IMR-90 (cell line): ENCODE results near the gene KIF1A. TPM values are rescaled to one million over a fixed set of nuclear protein-coding genes. Genes with fewer than 3 reads are reported as not detected.
A peak's percentile ranks its signal among the peaks of the same experiment; 100 is the strongest.

ENCODE experiments used
- ATAC-seq: fragments of 200-7000 bp; cut with Tn5 transposase; 2 replicates; pipeline ENCODE4 v1.9.1; 2020; ENCODE audit warnings: low read depth, mild to moderate bottlenecking, moderate library complexity
- BruUV-seq: library from RNA; stranded (reverse); fragments of 400-500 nt; replicated peaks from 2 replicates; lab custom pipeline; 2021; lab: Mats Ljungman, UMichigan
- CTCF ChIA-PET: fragments of 300-600 bp; formaldehyde crosslinking; extraction: SDS; loops from one replicate; lab custom pipeline; 2021; ENCODE audit warnings: antibody characterized with exemption; lab: Yijun Ruan, JAX
- POLR2A ChIA-PET: fragments of 300-600 bp; sonication (Branson Sonifier 250); formaldehyde crosslinking; loops from one replicate; lab custom pipeline; 2022; ENCODE audit warnings: antibody characterized with exemption; ENCODE audit not compliant: unreplicated experiment; lab: Charles Lee
- DNase-seq: peaks from one replicate; pipeline ENCODE4 v3.0.0; 2013
- H2AFZ ChIP-seq: replicated peaks from 2 replicates; pipeline ENCODE3; 2013; ENCODE audit warnings: low read length, mild to moderate bottlenecking; ENCODE audit not compliant: poor library complexity
- H2AK5ac ChIP-seq: 2 replicates; pipeline ENCODE4 v1.6.1; 2013; ENCODE audit warnings: low read depth, low read length, inconsistent platforms
- H2AK9ac ChIP-seq: replicated peaks from 2 replicates; pipeline ENCODE3; 2013; ENCODE audit warnings: mild to moderate bottlenecking, low read depth, low read length, moderate library complexity; ENCODE audit not compliant: poor library complexity
- H2BK120ac ChIP-seq: 2 replicates; pipeline ENCODE4 v1.6.1; 2013; ENCODE audit warnings: low read depth, low read length, inconsistent platforms
- H2BK15ac ChIP-seq: 3 replicates; pipeline ENCODE4 v1.6.1; 2013; ENCODE audit warnings: low read depth, low read length, inconsistent platforms
- H2BK20ac ChIP-seq: 2 replicates; pipeline ENCODE4 v1.6.1; 2013; ENCODE audit warnings: low read depth, mild to moderate bottlenecking, inconsistent platforms, low read length, moderate library complexity
- H2BK5ac ChIP-seq: 2 replicates; pipeline ENCODE4 v1.6.1; 2013; ENCODE audit warnings: mild to moderate bottlenecking, low read depth, low read length, inconsistent platforms; ENCODE audit not compliant: poor library complexity, severe bottlenecking
- H3K14ac ChIP-seq: replicated peaks from 2 replicates; pipeline ENCODE4 v1.6.1; 2013; ENCODE audit warnings: low read depth, low read length, inconsistent platforms
- H3K18ac ChIP-seq: 2 replicates; pipeline ENCODE4 v1.6.1; 2013; ENCODE audit warnings: low read depth, low read length, control low read depth
- H3K23ac ChIP-seq: 2 replicates; pipeline ENCODE4 v1.6.1; 2013; ENCODE audit warnings: low read depth, low read length, inconsistent platforms
- H3K27ac ChIP-seq: 2 replicates; pipeline ENCODE4 v1.5.1; 2013; ENCODE audit warnings: mild to moderate bottlenecking, control low read depth, low read length; ENCODE audit not compliant: insufficient read depth
- H3K27me3 ChIP-seq: 2 replicates; pipeline ENCODE4 v1.6.1; 2013; ENCODE audit warnings: low read length; ENCODE audit not compliant: control insufficient read depth, insufficient read depth
- H3K36me3 ChIP-seq: 2 replicates; pipeline ENCODE4 v1.6.1; 2013; ENCODE audit warnings: low read length, mixed read lengths; ENCODE audit not compliant: control insufficient read depth, insufficient read depth
- H3K4ac ChIP-seq: 2 replicates; pipeline ENCODE4 v1.6.1; 2013; ENCODE audit warnings: low read depth, low read length, inconsistent platforms
- H3K4me1 ChIP-seq: 2 replicates; pipeline ENCODE4 v1.6.1; 2013; ENCODE audit warnings: low read length, mixed read lengths; ENCODE audit not compliant: control insufficient read depth, insufficient read depth
- H3K4me2 ChIP-seq: 2 replicates; pipeline ENCODE4 v1.6.1; 2013; ENCODE audit warnings: low read depth, mild to moderate bottlenecking, control low read depth, low read length, moderate library complexity
- H3K4me3 ChIP-seq: 2 replicates; pipeline ENCODE4 v1.5.1; 2013; ENCODE audit warnings: low read depth, mild to moderate bottlenecking, control low read depth, low read length, moderate library complexity; ENCODE audit not compliant: insufficient read depth
- H3K56ac ChIP-seq: 2 replicates; pipeline ENCODE4 v1.6.1; 2013; ENCODE audit warnings: low read length, inconsistent platforms; ENCODE audit not compliant: insufficient read depth; ENCODE audit errors: extremely low read depth
- H3K79me1 ChIP-seq, 2 experiments: 2 replicates each; pipeline ENCODE4 v1.6.1; 2013; ENCODE audit warnings: low read length in 2 of 2, inconsistent platforms in 1 of 2, low read depth in 1 of 2
- H3K9ac ChIP-seq: 2 replicates; pipeline ENCODE4 v1.6.1; 2013; ENCODE audit warnings: low read depth, low read length, control low read depth
- H3K9me1 ChIP-seq: 2 replicates; pipeline ENCODE4 v1.6.1; 2013; ENCODE audit warnings: low read length, inconsistent platforms; ENCODE audit not compliant: insufficient read depth
- H3K9me3 ChIP-seq: 2 replicates; pipeline ENCODE4 v1.6.1; 2013; ENCODE audit warnings: low read length; ENCODE audit not compliant: control insufficient read depth, insufficient read depth
- H4K20me1 ChIP-seq: 2 replicates; pipeline ENCODE4 v1.6.1; 2013; ENCODE audit warnings: low read length, inconsistent platforms; ENCODE audit not compliant: insufficient read depth
- H4K5ac ChIP-seq: 2 replicates; pipeline ENCODE4 v1.6.1; 2013; ENCODE audit warnings: mild to moderate bottlenecking, low read depth, low read length, control low read depth
- H4K8ac ChIP-seq, 2 experiments: 2 replicates each; pipeline ENCODE4 v1.6.1; 2013; ENCODE audit warnings: low read depth in 2 of 2, low read length in 2 of 2, control low read depth in 1 of 2, inconsistent platforms in 1 of 2
- H4K91ac ChIP-seq: 2 replicates; pipeline ENCODE4 v1.6.1; 2013; ENCODE audit warnings: low read depth, low read length, inconsistent platforms; ENCODE audit not compliant: insufficient read depth
- BHLHE40 ChIP-seq: fragments of 150-350 bp; IDR thresholded peaks from 2 replicates; pipeline ENCODE4 v1.6.1; 2016; ENCODE audit warnings: mild to moderate bottlenecking, low read depth, low read length
- CEBPB ChIP-seq: IDR thresholded peaks from 2 replicates; pipeline ENCODE4 v1.6.1; 2012; ENCODE audit warnings: low read depth, low read length, improper control_type of control experiment
- CHD1 ChIP-seq: IDR thresholded peaks from 2 replicates; pipeline ENCODE4 v1.6.1; 2012; ENCODE audit warnings: low read depth, low read length, improper control_type of control experiment
- CTCF ChIP-seq: conservative IDR thresholded peaks from 2 replicates; pipeline ENCODE4 v1.5.1; 2012; ENCODE audit warnings: mild to moderate bottlenecking, low read depth, low read length, improper control_type of control experiment
- MXI1 ChIP-seq: IDR thresholded peaks from 2 replicates; pipeline ENCODE4 v1.6.1; 2012; ENCODE audit warnings: low read depth, mild to moderate bottlenecking, low read length, moderate library complexity, borderline replicate concordance
- NFE2L2 ChIP-seq: fragments of 150-350 bp; IDR thresholded peaks from 2 replicates; pipeline ENCODE4 v1.6.1; 2016; ENCODE audit warnings: low read depth, mild to moderate bottlenecking, low read length
- RCOR1 ChIP-seq: IDR thresholded peaks from 2 replicates; pipeline ENCODE4 v1.6.1; 2012; ENCODE audit warnings: mild to moderate bottlenecking, low read length, improper control_type of control experiment; ENCODE audit not compliant: insufficient replicate concordance
- SMC3 ChIP-seq: fragments of 150-350 bp; IDR thresholded peaks from 2 replicates; pipeline ENCODE4 v1.6.1; 2016; ENCODE audit warnings: low read depth, mild to moderate bottlenecking, antibody characterized with exemption, low read length, moderate library complexity
- WGBS, 2 experiments: methylation state at CpG; one replicate each; pipeline versions ENCODE4 v1.1.5 to v1.1.7; 2013; ENCODE audit warnings: missing lambda C conversion rate in 2 of 2; ENCODE audit not compliant: insufficient read length in 1 of 2; ENCODE audit errors: extremely low coverage in 2 of 2; 5-methylcytosine and 5-hydroxymethylcytosine counted together
- dilution Hi-C: fragments of 300-500 bp; cut with HindIII; formaldehyde crosslinking; loops from one replicate; pipeline ENCODE4 v1.14.3; 2018; ENCODE audit warnings: low sequenced_read_pairs; ENCODE audit not compliant: unreplicated experiment
- in situ Hi-C: fragments of 300-500 bp; cut with MboI; formaldehyde crosslinking; loops from 3 replicates; pipeline ENCODE4 v1.14.3; 2019; ENCODE audit warnings: low sequenced_read_pairs, inconsistent platforms, mixed read lengths
- intact Hi-C: fragments of 100-400 bp; cut with micrococcal nuclease; formaldehyde crosslinking; loops from 2 replicates; pipeline ENCODE4 v1.10.0; 2022
- polyA plus RNA-seq, 3 experiments: library from polyadenylated mRNA; depleted of rRNA; stranded (reverse); fragments of >200 nt; gene quantifications; 2 replicates each; pipeline ENCODE4 v1.2.3, GENCODE V29; 2012; ENCODE audit warnings: low replicate concordance in 1 of 3
- total RNA-seq: library from RNA; depleted of rRNA; stranded (reverse); fragments of >200 nt; gene quantifications from 2 replicates; pipeline ENCODE4 v1.2.3, GENCODE V29; 2012
- TF ChIP-seq, protein P1 (sequence below): fragments of 150-350 bp; IDR thresholded peaks from 2 replicates; pipeline ENCODE4 v1.6.1; 2017; ENCODE audit warnings: mild to moderate bottlenecking, antibody characterized with exemption, low read length, low read depth

KIF1A gene
- total and polyA plus RNA-seq, 2 of the 4 experiments (the other 2 are of a cell fraction) = under 0.01 TPM; not detected in 1

GRCh38 chr2:240820607-240821428 lies 799 bp upstream of the KIF1A start:
- Histone ChIP-seq H4K20me1 (no peaks in the 10 kb centered on the region; the same call in 1 of the 2 replicates), H3K14ac (no peak overlapping the region), H4K91ac (no peak overlapping the region), H2BK120ac (no peak overlapping the region), H4K8ac (no peak overlapping the region), H3K79me1 (no peaks in the 10 kb centered on the region), H3K23ac (no peak overlapping the region), H4K5ac (no peak overlapping the region), H2AFZ (no peak overlapping the region), H3K4me1 (no peaks in the 10 kb centered on the region), H3K9me1 (no peaks in the 10 kb centered on the region), H3K4me3 (no peak overlapping the region), H3K4me2 (no peak overlapping the region), H2AK5ac (no peak overlapping the region), H3K4ac (no peak overlapping the region), H2AK9ac (no peak overlapping the region), H2BK5ac (no peak overlapping the region), H3K56ac (no peak overlapping the region), H3K27ac (no peak overlapping the region), H3K9me3 (peaks cover 9% of the 10 kb centered on the region), H2BK20ac (no peak overlapping the region), H2BK15ac (no peak overlapping the region), H3K18ac (no peak overlapping the region), H3K9ac (no peak overlapping the region), H3K27me3 (peaks cover 71% of the 10 kb centered on the region), H3K36me3 (no peaks in the 10 kb centered on the region)
- no TSS peak for BruUV-seq
- in situ Hi-C loops = no loop called here
- CTCF ChIA-PET = no interaction called here
- TF ChIP-seq BHLHE40 (no peak), NFE2L2 (no peak), CHD1 (no peak), SMC3 (no peak), RCOR1 (no peak), MXI1 (no peak), CTCF (no peak), CEBPB (no peak)
- TF ChIP-seq, protein P1, sequence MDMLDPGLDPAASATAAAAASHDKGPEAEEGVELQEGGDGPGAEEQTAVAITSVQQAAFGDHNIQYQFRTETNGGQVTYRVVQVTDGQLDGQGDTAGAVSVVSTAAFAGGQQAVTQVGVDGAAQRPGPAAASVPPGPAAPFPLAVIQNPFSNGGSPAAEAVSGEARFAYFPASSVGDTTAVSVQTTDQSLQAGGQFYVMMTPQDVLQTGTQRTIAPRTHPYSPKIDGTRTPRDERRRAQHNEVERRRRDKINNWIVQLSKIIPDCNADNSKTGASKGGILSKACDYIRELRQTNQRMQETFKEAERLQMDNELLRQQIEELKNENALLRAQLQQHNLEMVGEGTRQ = no peak
- intact Hi-C loops = no loop called here
- POLR2A ChIA-PET = no interaction called here
- 1% methylated on average over 46 of the region's 64 CpGs; no CpG with 5 or more reads in 1 of the 2 experiments for WGBS, 2 experiments
- dilution Hi-C loops = no loop called here
- DNase-seq (no peak), ATAC-seq (peak; percentile 41; the same call in 1 of the 2 replicates)
